Stomach (tissue), 4 donors: Measurements from ENCODE around the gene MTA2.

Source experiments
- CTCF ChIP-seq, 7 experiments: fragments of 450-650 bp in 4 of 7; fragments of 200-600 bp in 3 of 7; sonication (generic) in 3 of 7; IDR thresholded peaks; one replicate each; pipeline ENCODE4 v1.5.1; 2016 to 2019; ENCODE audit warnings: antibody characterized with exemption in 7 of 7, control low read depth in 2 of 7, mild to moderate bottlenecking in 1 of 7
- EP300 ChIP-seq: sonication (generic); formaldehyde crosslinking; IDR thresholded peaks from one replicate; pipeline ENCODE4 v1.6.1; 2017; ENCODE audit warnings: antibody characterized with exemption
- POLR2A ChIP-seq, 4 donors: fragments of 450-650 bp; IDR thresholded peaks; one replicate each; pipeline ENCODE4 v1.6.1; 2016; ENCODE audit warnings: antibody characterized with exemption in 4 of 4, control low read depth in 2 of 4, mild to moderate bottlenecking in 1 of 4, moderate library complexity in 1 of 4
- POLR2AphosphoS5 ChIP-seq, 3 donors: sonication (generic); formaldehyde crosslinking; IDR thresholded peaks; one replicate each; pipeline ENCODE4 v1.6.1; 2016; ENCODE audit warnings: antibody characterized with exemption in 3 of 3

DNA sequence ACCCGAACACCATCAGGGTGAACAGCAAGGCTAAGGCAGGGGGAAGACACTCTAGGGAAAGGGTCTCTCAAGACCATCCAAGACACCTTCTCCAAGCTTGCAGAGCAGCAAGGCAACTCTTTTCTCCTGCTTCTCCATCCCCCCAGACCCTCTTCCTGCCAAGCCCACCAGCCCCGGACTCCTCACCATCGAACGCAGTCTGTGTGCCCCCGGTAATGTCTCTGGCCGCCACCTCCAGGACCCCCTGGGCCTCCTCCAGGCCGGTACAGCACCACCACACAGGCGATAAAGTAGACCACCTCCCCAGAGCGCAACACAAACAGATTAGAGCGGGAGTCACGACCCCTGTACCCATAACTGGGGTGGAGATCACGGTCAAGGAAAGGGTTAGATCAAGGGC lies 7.1 kb upstream of the MTA2 start:
- TF ChIP-seq EP300 (no peak), CTCF (IDR thresholded peaks at IDR 0.05) (no peak), POLR2A (IDR thresholded peaks at IDR 0.05) (no peak), POLR2AphosphoS5 (IDR thresholded peaks at IDR 0.05) (no peak)
